Measurements from ENCODE around the gene FBN1.

- TF ChIP-seq CTCF (IDR thresholded peaks at IDR 0.05) (no peak), POLR2A (IDR thresholded peaks at IDR 0.05) (no peak), POLR2AphosphoS5 (IDR thresholded peaks at IDR 0.05; ENCODE audit: insufficient read depth in 1 of 2, low read depth in 1 of 2) (no peak)
These were observed 193.8 kb downstream of the FBN1 start for GRCh38 chr15:48451736-48452135.

All from vagina (tissue), 2 donors.